Panc1 (cell line): ENCODE data around the gene PPT1. TPM values are rescaled to one million over a fixed set of nuclear protein-coding genes. Genes with fewer than 3 reads are reported as not detected.

Experiments
- ATAC-seq: fragments of 200-7000 bp; cut with Tn5 transposase; 2 replicates; pipeline ENCODE4 v1.9.1; 2020; ENCODE audit warnings: mild to moderate bottlenecking, moderate library complexity
- BruUV-seq: library from RNA; stranded (reverse); fragments of 400-500 nt; replicated peaks from 2 replicates; lab custom pipeline; 2021; lab: Mats Ljungman, UMichigan
- CTCF ChIA-PET: fragments of 300-600 bp; sonication (Branson Sonifier 250); formaldehyde crosslinking; loops from one replicate; lab custom pipeline; 2022; ENCODE audit warnings: antibody characterized with exemption; lab: Charles Lee
- POLR2A ChIA-PET: fragments of 300-600 bp; sonication (Branson Sonifier 250); formaldehyde crosslinking; loops from one replicate; lab custom pipeline; 2022; ENCODE audit warnings: antibody characterized with exemption; lab: Charles Lee
- DNase-seq: peaks from one replicate; pipeline ENCODE4 v3.0.0-alpha.2; 2010; ENCODE audit warnings: low read depth, low spot score
- H3K27ac ChIP-seq: 2 replicates; pipeline ENCODE4 v1.5.1; 2011; ENCODE audit warnings: mild to moderate bottlenecking, low read length, inconsistent platforms
- H3K27me3 ChIP-seq: fragments of 200-500 bp; sonication (Bioruptor generic); 2 replicates; pipeline ENCODE4 v1.6.0; 2014; ENCODE audit warnings: low read length, inconsistent platforms; ENCODE audit not compliant: control insufficient read depth, insufficient read depth
- H3K36me3 ChIP-seq: fragments of 200-500 bp; sonication (Bioruptor generic); 2 replicates; pipeline ENCODE4 v1.5.1; 2014; ENCODE audit warnings: inconsistent platforms, mild to moderate bottlenecking, low read length, moderate library complexity; ENCODE audit not compliant: control insufficient read depth, insufficient read depth
- H3K4me1 ChIP-seq: 2 replicates; pipeline ENCODE4 v1.5.1; 2011; ENCODE audit warnings: inconsistent platforms, mild to moderate bottlenecking, low read length, moderate library complexity; ENCODE audit not compliant: control insufficient read depth, insufficient read depth
- H3K4me3 ChIP-seq, 2 experiments: 2 replicates each; pipeline ENCODE4 v1.5.1; 2011 to 2012; ENCODE audit warnings: low read depth in 2 of 2, low read length in 2 of 2, mild to moderate bottlenecking in 2 of 2, inconsistent platforms in 1 of 2, moderate library complexity in 1 of 2
- H3K9me3 ChIP-seq: fragments of 200-500 bp; sonication (Bioruptor generic); 2 replicates; pipeline ENCODE4 v1.5.1; 2014; ENCODE audit warnings: low read depth, mild to moderate bottlenecking, inconsistent platforms, low read length, moderate library complexity; ENCODE audit not compliant: control insufficient read depth, insufficient read depth
- CTCF ChIP-seq: fragments of 450-650 bp; IDR thresholded peaks from 2 replicates; pipeline ENCODE4 v1.5.1; 2017; ENCODE audit warnings: mild to moderate bottlenecking
- POLR2AphosphoS5 ChIP-seq: IDR thresholded peaks from 2 replicates; pipeline ENCODE4 v1.6.1; 2012; ENCODE audit warnings: mild to moderate bottlenecking, low read depth, low read length, moderate library complexity
- REST ChIP-seq, 2 experiments: IDR thresholded peaks; 2 replicates each; pipeline ENCODE4 v1.6.1; 2011 to 2012; ENCODE audit warnings: low read depth in 2 of 2, control low read depth in 1 of 2, low read length in 1 of 2, mild to moderate bottlenecking in 1 of 2, moderate library complexity in 1 of 2; ENCODE audit not compliant: insufficient read depth in 1 of 2
- SIN3A ChIP-seq: IDR thresholded peaks from 2 replicates; pipeline ENCODE4 v1.6.1; 2012; ENCODE audit warnings: low read depth, mild to moderate bottlenecking, low read length, moderate library complexity, borderline replicate concordance; ENCODE audit not compliant: insufficient read depth
- TCF7L2 ChIP-seq: IDR thresholded peaks from 2 replicates; pipeline ENCODE4 v1.6.1; 2011; ENCODE audit warnings: mild to moderate bottlenecking, low read depth, low read length, inconsistent platforms
- in situ Hi-C: cut with HindIII; loops from 2 replicates; pipeline ENCODE4 v1.10.0; 2016; ENCODE audit warnings: low sequenced_read_pairs, low pct_unique_long_range_greater_than_20kb
- intact Hi-C: fragments of 100-400 bp; cut with micrococcal nuclease; formaldehyde crosslinking; loops from one replicate; pipeline ENCODE4 v1.10.0; 2022; ENCODE audit not compliant: unreplicated experiment
- total RNA-seq: library from RNA; stranded (reverse); gene quantifications from one replicate; pipeline ENCODE4 v1.2.1, GENCODE V29; 2021; ENCODE audit not compliant: unreplicated experiment

Gene PPT1
- total RNA-seq, 1 experiment from 2014 or later = 158 TPM

DNA sequence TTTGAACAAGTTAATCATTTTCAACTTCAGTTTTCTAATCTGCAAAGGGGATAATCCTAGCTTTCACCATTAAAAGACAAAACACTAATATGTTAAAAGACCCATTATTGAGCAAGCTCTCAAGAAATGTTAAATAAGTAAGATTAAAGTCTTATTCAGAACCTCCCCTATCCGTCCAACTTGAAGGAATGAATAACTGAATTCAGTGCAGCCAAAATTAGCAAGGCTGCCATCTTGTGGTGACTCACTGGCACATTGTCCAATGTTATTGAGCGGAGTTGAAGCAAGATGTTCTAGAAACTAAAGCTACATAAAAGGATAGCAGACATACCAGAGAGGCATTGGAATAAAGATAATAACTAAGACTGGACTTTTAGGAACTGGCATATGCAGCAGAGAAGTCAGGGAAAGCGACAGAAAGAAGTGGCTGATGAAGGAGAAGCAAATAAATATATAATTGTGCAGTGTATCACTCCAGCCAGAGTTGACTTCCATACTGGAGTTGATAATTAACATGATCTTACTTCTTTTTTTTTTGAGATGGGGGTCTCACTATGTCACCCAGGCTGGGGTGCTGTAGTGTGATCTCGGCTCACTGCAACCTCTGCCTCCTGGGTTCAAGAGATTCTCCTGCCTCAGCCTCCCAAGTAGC lies 64.7 kb downstream of the PPT1 start:
- Histone ChIP-seq H3K9me3 (no peaks in the 10 kb centered on the region), H3K27ac (no peak overlapping the region), H3K27me3 (peaks cover 3% of the 10 kb centered on the region; the same call in 1 of the 2 replicates), H3K4me3 (no peak overlapping the region), H3K36me3 (no peaks in the 10 kb centered on the region), H3K4me1 (0 out of 2 replicates have a peak, but pooled peaks cover 3% of the 10 kb centered on the region)
- CTCF ChIA-PET = interaction anchor here (0.6 to 2.0 kb wide), 6 partner anchors 15 to 426 kb away, joined by 3 to 23 read pairs (median 6); no protein-coding TSS in a partner anchor
- no TSS peak for BruUV-seq
- POLR2A ChIA-PET = no interaction called here
- TF ChIP-seq CTCF (peak; percentile 79), POLR2AphosphoS5 (no peak)
- DNase-seq (peak; percentile 48), ATAC-seq (peak; percentile 90)
- in situ Hi-C loops = no loop called here
- intact Hi-C loops = loop anchor here (2.0 to 10.0 kb wide), 3 partner anchors 58 to 215 kb away; no protein-coding TSS in a partner anchor

- Histone ChIP-seq H3K36me3 (no peaks in the 10 kb centered on the region), H3K9me3 (no peaks in the 10 kb centered on the region), H3K4me3 (no peak overlapping the region), H3K27me3 (peaks cover 3% of the 10 kb centered on the region; the same call in 1 of the 2 replicates), H3K4me1 (no peaks in the 10 kb centered on the region), H3K27ac (no peak overlapping the region)
- DNase-seq (no peak), ATAC-seq (no peak)
- in situ Hi-C loops = no loop called here
- ChIA-PET POLR2A (no interaction called here), CTCF (interaction anchor here (1.6 kb wide), 1 partner anchor 111 kb away, joined by 4 read pairs; no protein-coding TSS in a partner anchor)
- no peak for TF ChIP-seq CTCF
- no peak for TF ChIP-seq TCF7L2
- no peak for TF ChIP-seq SIN3A
- TF ChIP-seq REST (IDR thresholded peaks at IDR 0.05; ENCODE audit: insufficient read depth in 1 of 2, low read depth in 2 of 2, low read length in 1 of 2) = no peak
- no peak for TF ChIP-seq POLR2AphosphoS5
- intact Hi-C loops = loop anchor here (5.0 to 10.0 kb wide), 2 partner anchors 56 to 213 kb away; no protein-coding TSS in a partner anchor
- BruUV-seq = no TSS peak
Measured at GRCh38 chr1:40030528-40031135, 66.4 kb downstream of the PPT1 start.
